Pancreas (tissue), 10 donors: ENCODE data around the gene LHPP. TPM values are rescaled to one million over a fixed set of nuclear protein-coding genes. Genes with fewer than 3 reads are reported as not detected.

Experiments
- ATAC-seq, 4 donors: fragments of 200-7000 bp; cut with Tn5 transposase; one replicate each; pipeline versions ENCODE4 v1.8.0 to v1.9.1; 2020; ENCODE audit warnings: mild to moderate bottlenecking in 4 of 4, moderate library complexity in 4 of 4
- DNase-seq, 6 donors: peaks; one replicate each; pipeline ENCODE4 v3.0.0-alpha.2; 2020
- FAIRE-seq: peaks from 2 replicates; lab custom pipeline; 2012; peaks lifted over from hg19 to GRCh38; lab: Jason Lieb, UNC
- H3K27ac ChIP-seq, 4 donors: fragments of 200-600 bp; sonication (generic); 1 replicate in 3 of 4; 2 replicates in 1 of 4; pipeline versions ENCODE4 v1.5.0 to v1.8.0; 2020
- H3K27me3 ChIP-seq, 4 donors: fragments of 200-600 bp; one replicate each; pipeline ENCODE4 v1.8.0; 2021
- H3K36me3 ChIP-seq, 3 donors: fragments of 200-600 bp; sonication (generic) in 1 of 3; one replicate each; pipeline versions ENCODE4 v1.5.0 to v1.8.0; 2020 to 2021
- H3K4me1 ChIP-seq, 3 donors: fragments of 200-600 bp; one replicate each; pipeline ENCODE4 v1.8.0; 2021
- H3K4me3 ChIP-seq, 4 donors: fragments of 200-600 bp; sonication (generic) in 2 of 4; one replicate each; pipeline versions ENCODE4 v1.5.0 to v1.8.0; 2020 to 2021
- H3K9me3 ChIP-seq, 4 donors: fragments of 200-600 bp; one replicate each; pipeline ENCODE4 v1.8.0; 2021
- WGBS, 2 donors: extraction: QIAGEN DNeasy Blood & Tissue Kit; methylation state at CpG; one replicate each; pipeline ENCODE4 v1.1.7; 2013; 5-methylcytosine and 5-hydroxymethylcytosine counted together
- intact Hi-C, 3 donors: fragments of 100-400 bp; cut with DNase I; formaldehyde crosslinking; loops; one replicate each; pipeline versions ENCODE4 v1.11.1 to v1.14.2; 2022
- polyA plus RNA-seq, 2 donors: library from polyadenylated mRNA; stranded (reverse); fragments of 200-250 nt; gene quantifications; one replicate each; pipeline ENCODE4 v1.2.3, GENCODE V29; 2013
- total RNA-seq, 6 donors: library from RNA; stranded (reverse); fragmentation: NEBNext Ultra II Directional in 4 of 6; extraction: Animal tissue kit (Norgen Biotek cat#: 25700) in 4 of 6; gene quantifications; one replicate each; pipeline versions ENCODE4 v1.2.1 to v1.2.4, GENCODE V29; 2021 to 2023
- TF ChIP-seq, protein P1 (sequence below), 4 donors: fragments of 200-600 bp; sonication (generic) in 3 of 4; IDR thresholded peaks; one replicate each; pipeline versions ENCODE4 v1.5.0 to v1.8.0; 2021; ENCODE audit warnings: antibody characterized with exemption in 4 of 4
- donor health status: healthy with polysubstance abuse.
- donor health status: DM: no; HTN: no; CAD: no; lungs with moderate emphysema.
- donor health status: DM: no; HTN: no; CAD: no.
- donor health status: control.
- donor health status: control.
- donor health status: Bipolar disorder and iron deficiency.
- donor health status: DM: yes; HTN: yes; CAD: no.
- donor health status: DM: no; HTN: no; CAD: no.
- donor health status: DM: no; HTN: no; CAD: no.
- donor health status: DM: yes; HTN: yes; CAD: no.

Gene LHPP
- total and polyA plus RNA-seq, 8 donors, result 5.3 to 10.8 (median 7.8) TPM

DNA sequence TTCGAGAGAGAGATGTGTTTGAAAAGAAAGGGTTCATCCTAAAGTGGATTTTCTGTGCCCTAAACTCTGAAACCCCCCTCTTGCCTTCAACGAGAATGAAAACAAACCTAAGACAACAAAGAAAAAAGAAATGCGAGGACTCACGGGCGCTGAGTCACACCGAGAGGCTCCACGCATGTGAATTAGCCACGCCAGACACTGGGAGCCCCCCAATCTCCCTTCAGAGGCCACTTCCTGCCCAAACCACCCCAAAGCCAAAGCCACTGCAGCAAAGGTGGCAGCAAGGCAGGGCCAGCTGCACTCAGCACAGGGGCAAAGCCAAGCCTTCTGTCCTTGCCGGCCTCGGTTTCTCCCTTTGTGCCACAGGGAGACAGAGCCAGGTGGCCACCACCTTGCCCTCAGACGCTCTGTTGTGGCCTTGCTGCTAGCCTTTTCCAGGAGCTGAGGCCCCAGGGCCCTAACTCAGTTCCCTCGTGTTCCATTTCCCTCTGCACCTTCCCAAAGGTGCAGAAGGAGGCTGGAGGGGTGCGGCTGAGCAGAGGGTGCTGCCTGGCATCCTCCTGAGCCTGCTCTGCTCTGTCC lies 189.3 kb downstream of the LHPP start:
- WGBS, 2 donors, result 93 to 95% methylated on average over 13 of the region's 13 CpGs
- ATAC-seq (no peak), FAIRE-seq (no peak), DNase-seq (peak in 1 of 6 donors; percentile 20)
- Histone ChIP-seq H3K4me3 (no peak overlapping the region), H3K27me3 (no peaks in the 10 kb centered on the region), H3K9me3 (no peaks in the 10 kb centered on the region), H3K4me1 (peaks cover 0 to 12% (median 0%) of the 10 kb centered on the region in 3 donors), H3K27ac (no peak overlapping the region), H3K36me3 (no peaks in the 10 kb centered on the region)
- TF ChIP-seq, protein P1, sequence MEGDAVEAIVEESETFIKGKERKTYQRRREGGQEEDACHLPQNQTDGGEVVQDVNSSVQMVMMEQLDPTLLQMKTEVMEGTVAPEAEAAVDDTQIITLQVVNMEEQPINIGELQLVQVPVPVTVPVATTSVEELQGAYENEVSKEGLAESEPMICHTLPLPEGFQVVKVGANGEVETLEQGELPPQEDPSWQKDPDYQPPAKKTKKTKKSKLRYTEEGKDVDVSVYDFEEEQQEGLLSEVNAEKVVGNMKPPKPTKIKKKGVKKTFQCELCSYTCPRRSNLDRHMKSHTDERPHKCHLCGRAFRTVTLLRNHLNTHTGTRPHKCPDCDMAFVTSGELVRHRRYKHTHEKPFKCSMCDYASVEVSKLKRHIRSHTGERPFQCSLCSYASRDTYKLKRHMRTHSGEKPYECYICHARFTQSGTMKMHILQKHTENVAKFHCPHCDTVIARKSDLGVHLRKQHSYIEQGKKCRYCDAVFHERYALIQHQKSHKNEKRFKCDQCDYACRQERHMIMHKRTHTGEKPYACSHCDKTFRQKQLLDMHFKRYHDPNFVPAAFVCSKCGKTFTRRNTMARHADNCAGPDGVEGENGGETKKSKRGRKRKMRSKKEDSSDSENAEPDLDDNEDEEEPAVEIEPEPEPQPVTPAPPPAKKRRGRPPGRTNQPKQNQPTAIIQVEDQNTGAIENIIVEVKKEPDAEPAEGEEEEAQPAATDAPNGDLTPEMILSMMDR (IDR thresholded peaks at IDR 0.05), result no peak
- intact Hi-C loops, result no loop called here

DNA sequence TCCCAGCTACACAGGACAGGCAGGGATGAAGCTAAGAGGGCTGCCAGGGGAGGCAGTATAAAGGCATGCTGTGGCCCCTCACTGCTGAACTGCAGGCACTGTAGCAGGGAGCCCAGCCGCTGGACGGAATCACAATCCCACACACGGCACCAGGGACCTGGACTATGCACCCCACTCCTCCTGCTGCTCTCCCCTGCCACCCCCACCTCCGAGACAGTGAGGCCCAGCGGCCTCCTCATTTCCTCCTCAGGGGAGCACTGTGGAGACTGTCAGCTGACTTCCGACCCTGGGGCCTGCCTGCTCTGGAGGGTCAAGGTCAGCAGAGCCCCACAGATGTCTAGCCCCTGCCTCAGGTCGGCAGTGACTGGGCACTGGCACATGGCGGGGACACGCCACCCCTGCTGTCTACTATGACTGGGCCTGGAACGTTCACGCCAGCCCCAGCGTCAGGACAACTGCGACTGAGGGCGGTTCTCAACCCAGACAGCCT lies 189.8 kb downstream of the LHPP start:
- Histone ChIP-seq H3K9me3 (no peaks in the 10 kb centered on the region), H3K27ac (no peak overlapping the region), H3K4me3 (no peak overlapping the region), H3K27me3 (no peaks in the 10 kb centered on the region), H3K4me1 (peaks cover 0 to 12% (median 0%) of the 10 kb centered on the region in 3 donors), H3K36me3 (no peaks in the 10 kb centered on the region)
- intact Hi-C loops, result no loop called here
- FAIRE-seq, result no peak
- ATAC-seq, result no peak
- peak in 1 of 6 donors; percentile 41 for DNase-seq
- WGBS, 2 donors, result 89 to 91% methylated on average over 14 of the region's 14 CpGs
- TF ChIP-seq, protein P1 (IDR thresholded peaks at IDR 0.05), result no peak

DNA sequence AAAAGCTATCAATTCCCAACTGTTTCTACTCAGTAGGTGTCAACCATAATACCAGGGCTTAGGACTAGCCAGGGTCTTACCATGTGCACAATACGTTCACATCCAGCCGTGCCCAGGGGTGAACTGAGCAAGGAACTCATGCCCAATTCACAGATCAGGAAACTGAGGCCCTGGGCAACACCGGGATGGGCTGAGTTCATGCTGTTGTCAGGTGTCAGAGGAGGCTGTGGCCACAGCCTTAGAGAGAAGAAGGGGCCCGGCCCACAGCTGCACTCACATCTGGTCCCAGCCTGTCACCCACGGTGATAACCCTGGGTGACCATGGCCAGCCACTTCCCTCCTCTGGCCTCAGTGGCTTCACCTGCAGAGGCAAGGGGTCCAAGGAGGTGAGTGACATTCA lies 190.6 kb downstream of the LHPP start:
- H3K4me1 ChIP-seq, result peaks cover 0 to 12% (median 0%) of the 10 kb centered on the region in 3 donors
- WGBS, 2 donors, result 94 to 95% methylated on average over 5 of the region's 5 CpGs
- no peaks in the 10 kb centered on the region for H3K36me3 ChIP-seq
- ATAC-seq (no peak), DNase-seq (peak in 1 of 6 donors; percentile 33), FAIRE-seq (no peak)
- no peak overlapping the region for H3K4me3 ChIP-seq
- H3K27ac ChIP-seq, result no peak overlapping the region
- no peaks in the 10 kb centered on the region for H3K27me3 ChIP-seq
- intact Hi-C loops, result no loop called here
- H3K9me3 ChIP-seq, result no peaks in the 10 kb centered on the region
- TF ChIP-seq, protein P1 (IDR thresholded peaks at IDR 0.05), result no peak

DNA sequence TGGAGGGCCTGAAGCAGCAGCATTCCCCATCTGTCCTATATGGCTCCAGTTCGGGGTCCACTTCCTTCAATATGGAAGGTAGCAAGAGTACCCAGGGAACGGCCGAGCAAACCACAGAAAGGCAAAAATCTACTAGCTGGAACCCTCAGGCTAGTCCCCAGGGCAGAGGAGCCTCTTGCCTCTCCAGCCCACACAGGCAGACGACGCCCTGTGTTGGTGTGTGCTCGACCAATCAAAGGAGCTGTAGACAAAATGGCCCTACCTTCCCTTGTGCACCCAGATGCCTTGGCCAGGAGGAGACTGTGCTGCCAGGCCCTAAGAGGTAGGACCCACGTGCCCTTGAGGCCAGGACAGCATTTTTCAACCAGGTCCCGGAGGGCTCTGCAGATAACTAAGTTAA lies 191.1 kb downstream of the LHPP start:
- H3K36me3 ChIP-seq, result no peaks in the 10 kb centered on the region
- TF ChIP-seq, protein P1 (IDR thresholded peaks at IDR 0.05), result no peak
- DNase-seq (peak in 1 of 6 donors; percentile 17), ATAC-seq (no peak), FAIRE-seq (no peak)
- intact Hi-C loops, result no loop called here
- no peaks in the 10 kb centered on the region for H3K9me3 ChIP-seq
- no peaks in the 10 kb centered on the region for H3K27me3 ChIP-seq
- no peak overlapping the region for H3K27ac ChIP-seq
- WGBS, 2 donors, result 85 to 86% methylated on average over 8 of the region's 8 CpGs
- no peak overlapping the region for H3K4me3 ChIP-seq
- H3K4me1 ChIP-seq, result peaks cover 0 to 12% (median 0%) of the 10 kb centered on the region in 3 donors

DNA sequence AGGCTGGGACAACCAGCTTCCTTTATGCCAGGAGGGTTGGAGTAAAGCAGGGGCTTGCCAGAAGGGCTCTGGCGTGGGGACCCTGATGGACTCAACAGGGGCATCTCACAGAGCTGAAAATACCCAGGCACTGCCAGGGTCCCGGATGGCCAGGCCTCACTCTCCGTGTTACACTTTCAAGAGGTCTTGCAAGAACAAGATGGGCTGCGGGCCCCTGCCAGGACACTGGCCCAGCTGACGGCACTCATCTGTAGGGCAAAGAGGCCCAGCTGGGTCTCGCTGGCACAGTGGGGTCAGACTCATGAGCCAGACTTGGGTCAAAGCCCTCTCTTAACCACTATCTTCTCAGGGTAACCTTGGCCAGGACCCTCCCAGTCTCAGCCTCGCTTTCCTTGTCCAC lies 191.7 kb downstream of the LHPP start:
- H3K27me3 ChIP-seq, result no peaks in the 10 kb centered on the region
- H3K27ac ChIP-seq, result no peak overlapping the region
- no peaks in the 10 kb centered on the region for H3K9me3 ChIP-seq
- DNase-seq (peak in 1 of 6 donors; percentile 49), FAIRE-seq (no peak), ATAC-seq (no peak)
- H3K4me1 ChIP-seq, result peaks cover 0 to 9% (median 0%) of the 10 kb centered on the region in 3 donors
- H3K4me3 ChIP-seq, result no peak overlapping the region
- H3K36me3 ChIP-seq, result no peaks in the 10 kb centered on the region
- 81 to 82% methylated on average over 7 of the region's 7 CpGs for WGBS, 2 donors
- TF ChIP-seq, protein P1 (IDR thresholded peaks at IDR 0.05), result no peak
- intact Hi-C loops, result no loop called here
